CMK (cell line): Measurements from ENCODE around the gene RCN1.
A peak's percentile ranks its signal among the peaks of the same experiment; 100 is the strongest.
"Not testable (repeated sequence)": the region's sequence is repeated elsewhere in the genome, so short reads cannot be mapped to it uniquely, and the experiment has no call there.

Experiments
- DNase-seq: peaks from one replicate; pipeline ENCODE4 v3.0.0-alpha.2; 2010; ENCODE audit warnings: low read depth

Gene RCN1

GRCh38 chr11:32090545-32091370 is at the start of gene RCN1:
Gene RCN1, plus strand, starts transcription at chr11:32091074. Its CDS starts 123 bp downstream, at chr11:32091197.
- DNase-seq = no peak

GRCh38 chr11:32043737-32044136 is 47.1 kb upstream of the RCN1 start:
- DNase-seq = no peak

GRCh38 chr11:32044158-32044863 is 46.6 kb upstream of the RCN1 start:
- DNase-seq = no peak

GRCh38 chr11:32045456-32045855 is 45.4 kb upstream of the RCN1 start:
- no peak for DNase-seq

- DNase-seq = no peak
Observed at GRCh38 chr11:32050264-32050663, 40.6 kb upstream of the RCN1 start.

GRCh38 chr11:32052215-32052614 is 38.7 kb upstream of the RCN1 start:
- peak; percentile 20 for DNase-seq

GRCh38 chr11:32053151-32053888 is 37.6 kb upstream of the RCN1 start:
- no peak for DNase-seq

- no peak for DNase-seq
Observed at GRCh38 chr11:32055861-32056260, 35.0 kb upstream of the RCN1 start.

GRCh38 chr11:32056438-32056837 is 34.4 kb upstream of the RCN1 start:
- DNase-seq = peak; percentile 68

- DNase-seq = no peak
Observed at GRCh38 chr11:32059686-32060462, 31.0 kb upstream of the RCN1 start.

- DNase-seq = no peak
Observed at GRCh38 chr11:32062540-32062939, 28.3 kb upstream of the RCN1 start.

GRCh38 chr11:32063031-32063430 is 27.8 kb upstream of the RCN1 start:
- not testable (repeated sequence) for DNase-seq

GRCh38 chr11:32065865-32066629 is 24.8 kb upstream of the RCN1 start:
- DNase-seq = no peak

- DNase-seq = no peak
Observed at GRCh38 chr11:32068134-32068870, 22.6 kb upstream of the RCN1 start.

GRCh38 chr11:32069361-32070058 is 21.4 kb upstream of the RCN1 start:
- DNase-seq = no peak

GRCh38 chr11:32070692-32071091 is 20.2 kb upstream of the RCN1 start:
- DNase-seq = no peak

GRCh38 chr11:32071811-32072210 is 19.1 kb upstream of the RCN1 start:
- DNase-seq = no peak

GRCh38 chr11:32072872-32073643 is 17.8 kb upstream of the RCN1 start:
- no peak for DNase-seq

GRCh38 chr11:32073644-32074026 is 17.2 kb upstream of the RCN1 start:
- no peak for DNase-seq
